Transverse colon (tissue), 4 donors: ENCODE data around the gene ZDHHC11. TPM values are rescaled to one million over a fixed set of nuclear protein-coding genes. Genes with fewer than 3 reads are reported as not detected.
"Not testable (repeated sequence)": the region's sequence is repeated elsewhere in the genome, so short reads cannot be mapped to it uniquely, and the experiment has no call there.

Experiments used
- DNase-seq: peaks from one replicate; pipeline ENCODE4 v3.0.0-alpha.2; 2019
- H3K27ac ChIP-seq, 4 donors: fragments of 200-600 bp; sonication (generic); 2 replicates each; pipeline ENCODE4 v1.5.1; 2016 to 2018; ENCODE audit warnings: inconsistent platforms in 4 of 4
- H3K27me3 ChIP-seq: fragments of 200-600 bp; sonication (generic); 2 replicates; pipeline ENCODE4 v1.5.1; 2017; ENCODE audit warnings: inconsistent platforms
- H3K36me3 ChIP-seq, 4 donors: fragments of 200-600 bp; sonication (generic); 2 replicates each; pipeline ENCODE4 v1.5.1; 2017 to 2019; ENCODE audit warnings: inconsistent platforms in 4 of 4
- H3K4me1 ChIP-seq, 4 donors: fragments of 200-600 bp; sonication (generic); 2 replicates each; pipeline ENCODE4 v1.5.1; 2017 to 2020; ENCODE audit warnings: inconsistent platforms in 4 of 4
- H3K4me3 ChIP-seq, 4 donors: fragments of 200-600 bp; sonication (generic); 1 replicate in 1 of 4; 2 replicates in 3 of 4; pipeline versions ENCODE4 v1.5.1 to v1.6.1; 2017 to 2019; ENCODE audit warnings: inconsistent platforms in 4 of 4
- H3K9me3 ChIP-seq, 2 donors: fragments of 200-600 bp; sonication (generic); 2 replicates each; pipeline ENCODE4 v1.5.1; 2017 to 2019; ENCODE audit warnings: inconsistent platforms in 2 of 2
- CTCF ChIP-seq, 5 experiments: fragments of 200-600 bp in 3 of 5; fragments of 450-650 bp in 2 of 5; sonication (generic) in 3 of 5; IDR thresholded peaks; 1 replicate in 2 of 5; 2 replicates in 3 of 5; pipeline ENCODE4 v1.5.1; 2016 to 2017; ENCODE audit warnings: antibody characterized with exemption in 5 of 5, inconsistent platforms in 3 of 5, mild to moderate bottlenecking in 2 of 5, moderate library complexity in 1 of 5
- EP300 ChIP-seq: sonication (generic); formaldehyde crosslinking; IDR thresholded peaks from one replicate; pipeline ENCODE4 v1.6.1; 2017; ENCODE audit warnings: antibody characterized with exemption, low read depth
- POLR2A ChIP-seq: fragments of 450-650 bp; IDR thresholded peaks from one replicate; pipeline ENCODE4 v1.6.1; 2016; ENCODE audit warnings: antibody characterized with exemption, mild to moderate bottlenecking, moderate library complexity
- POLR2AphosphoS5 ChIP-seq, 3 donors: sonication (generic); formaldehyde crosslinking; IDR thresholded peaks; one replicate each; pipeline ENCODE4 v1.6.1; 2016; ENCODE audit warnings: antibody characterized with exemption in 3 of 3
- WGBS, 2 donors: methylation state at CpG; one replicate each; pipeline ENCODE4 v1.1.5; 2018; ENCODE audit warnings: low coverage in 1 of 2; 5-methylcytosine and 5-hydroxymethylcytosine counted together
- in situ Hi-C, 4 donors: fragments of 200-750 bp; cut with MboI; loops; one replicate each; pipeline versions ENCODE4 v1.15.0 to v1.15.1; 2017; ENCODE audit warnings: low sequenced_read_pairs in 3 of 4, low pct_ligation_motif_present in 1 of 4, low pct_unique_long_range_greater_than_20kb in 1 of 4
- intact Hi-C: fragments of 100-400 bp; cut with DNase I; formaldehyde crosslinking; loops from one replicate; pipeline ENCODE4 v1.15.1; 2023; ENCODE audit warnings: low total_unique reads
- total RNA-seq, 4 donors: library from RNA; depleted of rRNA; stranded (reverse); fragments of >200 nt; gene quantifications; one replicate each; pipeline ENCODE4 v1.1.0, GENCODE V29; 2016

Gene ZDHHC11
- total RNA-seq, 4 donors from 2014 or later = 1.2 to 15.0 (median 10.6) TPM

DNA sequence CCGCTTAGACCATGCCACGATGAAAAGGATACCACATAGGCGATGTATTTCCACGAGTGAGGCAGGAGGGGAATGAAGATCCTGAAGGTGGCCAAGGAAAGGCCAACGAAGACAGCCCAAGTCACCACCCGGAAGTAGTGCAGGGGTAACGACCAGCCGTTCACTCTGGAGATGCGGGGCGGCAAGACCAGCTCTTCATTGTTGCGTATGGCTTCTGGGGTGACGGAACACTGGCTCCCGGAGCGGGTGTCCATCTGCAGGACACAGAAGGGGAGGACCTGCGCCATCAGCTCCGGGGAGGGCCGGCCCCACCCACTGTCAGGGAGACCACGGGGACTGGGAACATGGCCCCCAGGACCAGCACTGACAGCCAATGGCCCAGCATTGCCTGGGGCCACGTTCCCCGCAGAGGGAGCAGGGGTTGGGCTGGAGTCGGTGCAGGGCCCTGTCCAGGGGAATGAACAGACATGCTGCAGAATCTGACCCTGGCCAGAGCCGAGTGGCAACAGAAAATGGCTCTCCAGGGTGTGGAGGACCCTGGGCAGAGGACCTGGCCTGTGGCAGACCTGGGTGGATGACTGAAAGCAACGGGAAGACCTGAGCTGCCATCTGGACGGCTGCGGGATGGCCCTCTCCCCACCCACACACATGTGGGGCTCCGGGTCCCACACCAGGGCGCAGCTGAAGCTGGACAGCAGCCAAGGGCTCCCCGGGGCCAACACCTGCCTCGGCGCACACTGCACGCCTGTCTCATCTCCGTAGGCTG lies 83.9 kb downstream of the ZDHHC11 start:
- no peaks in the 10 kb centered on the region for H3K9me3 ChIP-seq
- no peaks in the 10 kb centered on the region for H3K4me1 ChIP-seq
- H3K36me3 ChIP-seq = no peaks in the 10 kb centered on the region
- no peaks in the 10 kb centered on the region for H3K27me3 ChIP-seq
- no peak overlapping the region for H3K27ac ChIP-seq
- no peak overlapping the region for H3K4me3 ChIP-seq
- no peak for DNase-seq
- intact Hi-C loops (no loop called here), in situ Hi-C loops (no loop called here)
- TF ChIP-seq EP300 = no peak
- no peak for TF ChIP-seq CTCF (IDR thresholded peaks at IDR 0.05)
- no peak for TF ChIP-seq POLR2AphosphoS5 (IDR thresholded peaks at IDR 0.05)
- no peak for TF ChIP-seq POLR2A
- 86 to 100% methylated on average over 1 to 32 of the region's 32 CpGs for WGBS, 2 donors

DNA sequence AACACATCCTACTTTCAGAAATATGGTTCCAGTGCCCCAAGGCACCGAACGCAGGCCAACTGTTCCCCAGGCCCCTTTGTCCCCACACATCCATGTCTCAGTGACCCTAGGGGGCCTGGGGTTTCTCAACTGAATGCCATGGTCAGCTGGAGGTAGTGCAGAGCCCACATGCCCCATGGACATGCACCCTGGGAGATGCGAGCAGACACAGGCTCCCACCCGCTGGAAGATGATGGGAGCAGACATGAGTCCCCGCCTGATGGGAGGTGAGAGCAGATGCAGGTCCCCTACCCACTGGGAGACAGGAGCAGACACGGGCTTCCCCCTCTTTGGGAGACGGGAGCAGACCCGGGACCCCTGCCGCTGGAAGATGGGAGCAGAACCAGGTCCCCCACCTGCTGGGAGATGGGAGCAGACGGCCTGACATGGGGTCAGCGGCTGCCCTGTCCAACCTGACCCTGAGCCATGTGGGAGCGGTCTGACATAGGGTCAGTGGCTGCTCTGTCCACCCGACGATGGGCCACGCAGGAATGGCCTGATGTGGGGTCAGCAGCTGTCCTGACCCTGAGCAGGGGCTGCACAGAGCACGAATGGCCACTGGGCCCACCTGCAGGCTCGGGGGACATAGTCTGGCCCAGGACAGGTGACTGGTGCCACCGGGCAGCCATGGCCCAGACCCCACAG lies 84.7 kb downstream of the ZDHHC11 start:
- H3K4me1 ChIP-seq = no peaks in the 10 kb centered on the region
- in situ Hi-C loops (no loop called here), intact Hi-C loops (no loop called here)
- H3K36me3 ChIP-seq = no peaks in the 10 kb centered on the region
- no peak overlapping the region for H3K27ac ChIP-seq
- H3K9me3 ChIP-seq = no peaks in the 10 kb centered on the region
- H3K4me3 ChIP-seq = no peak overlapping the region
- H3K27me3 ChIP-seq = no peaks in the 10 kb centered on the region
- no peak for DNase-seq
- no peak for TF ChIP-seq POLR2AphosphoS5 (IDR thresholded peaks at IDR 0.05)
- no peak for TF ChIP-seq POLR2A
- TF ChIP-seq CTCF (IDR thresholded peaks at IDR 0.05) = no peak
- TF ChIP-seq EP300 = no peak
- 94% methylated on average over 18 of the region's 18 CpGs; no CpG with 5 or more reads in 1 of the 2 donors for WGBS, 2 donors

DNA sequence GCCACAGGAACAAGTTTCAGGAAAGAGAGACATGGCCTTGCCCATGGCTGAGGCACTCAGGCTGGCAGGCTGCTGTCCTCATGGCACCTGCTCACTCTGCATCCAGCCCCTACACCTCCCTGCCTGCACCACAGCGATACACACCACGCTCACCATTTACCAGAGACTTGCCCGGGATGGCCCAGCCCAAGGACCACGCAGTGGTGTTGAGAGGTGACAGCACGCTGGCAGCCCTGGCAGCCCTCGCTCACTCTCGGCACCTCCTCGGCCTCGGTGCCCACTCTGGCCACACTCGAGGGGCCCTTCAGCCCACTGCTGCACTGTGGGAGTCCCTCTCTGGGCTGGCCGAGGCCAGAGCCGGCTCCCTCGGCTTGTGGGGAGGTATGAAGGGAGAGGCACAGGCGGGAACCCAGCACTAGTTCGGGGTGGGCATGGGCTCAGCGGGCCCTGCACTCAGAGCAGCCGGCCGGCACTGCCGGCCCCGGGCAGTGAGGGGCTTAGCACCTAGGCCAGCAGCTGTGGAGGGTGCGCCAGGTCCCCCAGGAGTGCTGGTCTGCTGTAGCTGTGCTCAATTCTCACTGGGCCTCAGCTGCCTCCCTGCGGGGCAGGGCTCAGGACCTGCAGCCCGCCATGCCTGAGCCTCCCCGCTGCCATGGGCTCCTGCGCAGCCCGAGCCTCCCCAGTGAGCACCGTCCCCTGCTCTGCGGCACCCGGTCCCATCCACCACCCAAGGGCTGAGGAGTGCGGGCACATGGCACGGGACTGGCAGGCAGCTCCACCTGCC lies 86.6 kb downstream of the ZDHHC11 start:
- intact Hi-C loops (no loop called here), in situ Hi-C loops (no loop called here)
- H3K4me3 ChIP-seq = no peak overlapping the region
- no peaks in the 10 kb centered on the region for H3K36me3 ChIP-seq
- no peak for TF ChIP-seq EP300
- no peak for TF ChIP-seq POLR2AphosphoS5 (IDR thresholded peaks at IDR 0.05)
- TF ChIP-seq CTCF (IDR thresholded peaks at IDR 0.05) = no peak
- no peak for TF ChIP-seq POLR2A
- WGBS, 2 donors = 80 to 95% methylated on average over 1 to 31 of the region's 31 CpGs
- no peaks in the 10 kb centered on the region for H3K27me3 ChIP-seq
- no peaks in the 10 kb centered on the region for H3K9me3 ChIP-seq
- H3K4me1 ChIP-seq = peaks cover 6 to 8% (median 6%) of the 10 kb centered on the region in 4 donors
- H3K27ac ChIP-seq = no peak overlapping the region
- DNase-seq = no peak

DNA sequence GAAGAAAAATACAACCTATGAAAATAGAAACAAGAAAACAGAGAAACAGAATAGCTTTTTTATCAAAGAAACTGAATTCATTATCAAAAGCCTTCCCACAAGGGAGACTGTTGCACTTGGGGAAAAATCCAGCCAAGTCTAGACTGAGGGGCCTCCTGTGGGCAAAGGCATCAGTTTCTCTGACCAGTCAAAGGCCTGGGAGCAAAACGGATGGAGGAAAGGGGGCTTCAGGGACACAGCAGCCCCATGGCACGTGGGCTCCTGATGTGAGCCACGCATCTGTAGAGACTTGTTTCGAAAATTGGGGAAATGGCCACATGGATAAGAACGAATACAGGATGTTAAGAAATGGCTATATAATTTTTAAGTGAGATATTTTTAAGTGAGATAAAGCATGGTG lies 87.4 kb downstream of the ZDHHC11 start:
- no peaks in the 10 kb centered on the region for H3K9me3 ChIP-seq
- WGBS, 2 donors = 54 to 85% methylated on average over 5 of the region's 5 CpGs
- in situ Hi-C loops (no loop called here), intact Hi-C loops (no loop called here)
- no peak overlapping the region for H3K4me3 ChIP-seq
- H3K27me3 ChIP-seq = no peaks in the 10 kb centered on the region
- H3K36me3 ChIP-seq = no peaks in the 10 kb centered on the region
- no peak overlapping the region for H3K27ac ChIP-seq
- TF ChIP-seq EP300 (no peak), POLR2AphosphoS5 (IDR thresholded peaks at IDR 0.05) (no peak), CTCF (IDR thresholded peaks at IDR 0.05) (no peak), POLR2A (no peak)
- H3K4me1 ChIP-seq = peaks cover 11 to 16% (median 14%) of the 10 kb centered on the region in 4 donors
- DNase-seq = no peak

DNA sequence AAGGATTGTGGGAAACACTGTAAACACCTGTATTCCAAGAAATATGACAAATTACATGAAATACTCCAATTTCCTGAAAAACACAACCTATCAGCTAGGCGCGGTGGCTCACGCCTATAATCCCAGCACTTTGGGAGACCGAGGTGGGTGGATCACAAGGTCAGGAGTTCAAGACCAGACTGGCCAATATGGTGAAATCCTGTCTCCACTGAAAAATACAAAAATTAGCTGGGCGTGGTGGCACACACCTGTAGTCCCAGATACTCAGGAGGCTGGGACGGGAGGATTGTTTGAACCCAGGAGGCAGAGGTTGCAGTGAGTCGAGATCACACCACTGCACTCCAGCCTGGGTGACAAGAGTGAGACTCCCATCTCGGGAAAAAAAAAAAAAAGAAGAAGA lies 87.8 kb downstream of the ZDHHC11 start:
- in situ Hi-C loops, DNase-seq, H3K36me3 ChIP-seq, intact Hi-C loops, H3K27ac ChIP-seq, H3K9me3 ChIP-seq, H3K27me3 ChIP-seq, H3K4me3 ChIP-seq: not testable (repeated sequence)
- H3K4me1 ChIP-seq = peaks cover 15 to 20% (median 18%) of the 10 kb centered on the region in 4 donors
- 86 to 89% methylated on average over 8 of the region's 8 CpGs for WGBS, 2 donors
